Transverse colon (tissue), 3 donors: ENCODE data around the gene PINK1.

Experiments
- CTCF ChIP-seq, 5 experiments: fragments of 200-600 bp in 3 of 5; fragments of 450-650 bp in 2 of 5; sonication (generic) in 3 of 5; IDR thresholded peaks; 1 replicate in 2 of 5; 2 replicates in 3 of 5; pipeline ENCODE4 v1.5.1; 2016 to 2017; ENCODE audit warnings: antibody characterized with exemption in 5 of 5, inconsistent platforms in 3 of 5, mild to moderate bottlenecking in 2 of 5, moderate library complexity in 1 of 5
- EP300 ChIP-seq: sonication (generic); formaldehyde crosslinking; IDR thresholded peaks from one replicate; pipeline ENCODE4 v1.6.1; 2017; ENCODE audit warnings: antibody characterized with exemption, low read depth

DNA sequence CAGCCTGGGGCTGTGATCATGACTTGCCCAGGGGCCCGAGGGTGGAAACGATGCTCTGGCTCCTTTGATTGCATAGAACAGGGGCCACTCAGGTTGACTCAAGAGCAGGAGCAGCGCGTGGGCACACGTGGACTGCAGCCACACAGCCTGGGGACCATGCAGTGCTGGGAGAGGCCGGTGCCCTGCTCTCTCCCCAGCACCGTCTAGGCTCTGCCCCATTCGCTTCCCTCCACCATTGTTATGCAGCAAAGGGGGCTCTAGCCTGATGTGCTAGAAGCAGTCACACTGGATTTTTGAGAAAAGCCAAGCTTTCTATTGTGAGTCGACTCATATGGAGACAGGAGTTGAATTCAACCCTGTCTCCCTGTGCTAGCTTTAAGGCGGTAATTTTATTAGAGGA, 8.7 kb downstream of the PINK1 start:
- TF ChIP-seq CTCF (IDR thresholded peaks at IDR 0.05) (no peak), EP300 (no peak)
